IMR-90 (cell line): ENCODE results near the gene SEMA4B. TPM values are rescaled to one million over a fixed set of nuclear protein-coding genes. Genes with fewer than 3 reads are reported as not detected.

Source experiments
- ATAC-seq: fragments of 200-7000 bp; cut with Tn5 transposase; 2 replicates; pipeline ENCODE4 v1.9.1; 2020; ENCODE audit warnings: low read depth, mild to moderate bottlenecking, moderate library complexity
- BruUV-seq: library from RNA; stranded (reverse); fragments of 400-500 nt; replicated peaks from 2 replicates; lab custom pipeline; 2021; lab: Mats Ljungman, UMichigan
- CTCF ChIA-PET: fragments of 300-600 bp; formaldehyde crosslinking; extraction: SDS; loops from one replicate; lab custom pipeline; 2021; ENCODE audit warnings: antibody characterized with exemption; lab: Yijun Ruan, JAX
- POLR2A ChIA-PET: fragments of 300-600 bp; sonication (Branson Sonifier 250); formaldehyde crosslinking; loops from one replicate; lab custom pipeline; 2022; ENCODE audit warnings: antibody characterized with exemption; ENCODE audit not compliant: unreplicated experiment; lab: Charles Lee
- DNase-seq: peaks from one replicate; pipeline ENCODE4 v3.0.0; 2013
- H2AFZ ChIP-seq: replicated peaks from 2 replicates; pipeline ENCODE3; 2013; ENCODE audit warnings: low read length, mild to moderate bottlenecking; ENCODE audit not compliant: poor library complexity
- H2AK5ac ChIP-seq: 2 replicates; pipeline ENCODE4 v1.6.1; 2013; ENCODE audit warnings: low read depth, low read length, inconsistent platforms
- H2AK9ac ChIP-seq: replicated peaks from 2 replicates; pipeline ENCODE3; 2013; ENCODE audit warnings: mild to moderate bottlenecking, low read depth, low read length, moderate library complexity; ENCODE audit not compliant: poor library complexity
- H2BK120ac ChIP-seq: 2 replicates; pipeline ENCODE4 v1.6.1; 2013; ENCODE audit warnings: low read depth, low read length, inconsistent platforms
- H2BK15ac ChIP-seq: 3 replicates; pipeline ENCODE4 v1.6.1; 2013; ENCODE audit warnings: low read depth, low read length, inconsistent platforms
- H2BK20ac ChIP-seq: 2 replicates; pipeline ENCODE4 v1.6.1; 2013; ENCODE audit warnings: low read depth, mild to moderate bottlenecking, inconsistent platforms, low read length, moderate library complexity
- H2BK5ac ChIP-seq: 2 replicates; pipeline ENCODE4 v1.6.1; 2013; ENCODE audit warnings: mild to moderate bottlenecking, low read depth, low read length, inconsistent platforms; ENCODE audit not compliant: poor library complexity, severe bottlenecking
- H3K14ac ChIP-seq: replicated peaks from 2 replicates; pipeline ENCODE4 v1.6.1; 2013; ENCODE audit warnings: low read depth, low read length, inconsistent platforms
- H3K18ac ChIP-seq: 2 replicates; pipeline ENCODE4 v1.6.1; 2013; ENCODE audit warnings: low read depth, low read length, control low read depth
- H3K23ac ChIP-seq: 2 replicates; pipeline ENCODE4 v1.6.1; 2013; ENCODE audit warnings: low read depth, low read length, inconsistent platforms
- H3K27ac ChIP-seq: 2 replicates; pipeline ENCODE4 v1.5.1; 2013; ENCODE audit warnings: mild to moderate bottlenecking, control low read depth, low read length; ENCODE audit not compliant: insufficient read depth
- H3K27me3 ChIP-seq: 2 replicates; pipeline ENCODE4 v1.6.1; 2013; ENCODE audit warnings: low read length; ENCODE audit not compliant: control insufficient read depth, insufficient read depth
- H3K36me3 ChIP-seq: 2 replicates; pipeline ENCODE4 v1.6.1; 2013; ENCODE audit warnings: low read length, mixed read lengths; ENCODE audit not compliant: control insufficient read depth, insufficient read depth
- H3K4ac ChIP-seq: 2 replicates; pipeline ENCODE4 v1.6.1; 2013; ENCODE audit warnings: low read depth, low read length, inconsistent platforms
- H3K4me1 ChIP-seq: 2 replicates; pipeline ENCODE4 v1.6.1; 2013; ENCODE audit warnings: low read length, mixed read lengths; ENCODE audit not compliant: control insufficient read depth, insufficient read depth
- H3K4me2 ChIP-seq: 2 replicates; pipeline ENCODE4 v1.6.1; 2013; ENCODE audit warnings: low read depth, mild to moderate bottlenecking, control low read depth, low read length, moderate library complexity
- H3K4me3 ChIP-seq: 2 replicates; pipeline ENCODE4 v1.5.1; 2013; ENCODE audit warnings: low read depth, mild to moderate bottlenecking, control low read depth, low read length, moderate library complexity; ENCODE audit not compliant: insufficient read depth
- H3K56ac ChIP-seq: 2 replicates; pipeline ENCODE4 v1.6.1; 2013; ENCODE audit warnings: low read length, inconsistent platforms; ENCODE audit not compliant: insufficient read depth; ENCODE audit errors: extremely low read depth
- H3K79me1 ChIP-seq, 2 experiments: 2 replicates each; pipeline ENCODE4 v1.6.1; 2013; ENCODE audit warnings: low read length in 2 of 2, inconsistent platforms in 1 of 2, low read depth in 1 of 2
- H3K9ac ChIP-seq: 2 replicates; pipeline ENCODE4 v1.6.1; 2013; ENCODE audit warnings: low read depth, low read length, control low read depth
- H3K9me1 ChIP-seq: 2 replicates; pipeline ENCODE4 v1.6.1; 2013; ENCODE audit warnings: low read length, inconsistent platforms; ENCODE audit not compliant: insufficient read depth
- H3K9me3 ChIP-seq: 2 replicates; pipeline ENCODE4 v1.6.1; 2013; ENCODE audit warnings: low read length; ENCODE audit not compliant: control insufficient read depth, insufficient read depth
- H4K20me1 ChIP-seq: 2 replicates; pipeline ENCODE4 v1.6.1; 2013; ENCODE audit warnings: low read length, inconsistent platforms; ENCODE audit not compliant: insufficient read depth
- H4K5ac ChIP-seq: 2 replicates; pipeline ENCODE4 v1.6.1; 2013; ENCODE audit warnings: mild to moderate bottlenecking, low read depth, low read length, control low read depth
- H4K8ac ChIP-seq, 2 experiments: 2 replicates each; pipeline ENCODE4 v1.6.1; 2013; ENCODE audit warnings: low read depth in 2 of 2, low read length in 2 of 2, control low read depth in 1 of 2, inconsistent platforms in 1 of 2
- H4K91ac ChIP-seq: 2 replicates; pipeline ENCODE4 v1.6.1; 2013; ENCODE audit warnings: low read depth, low read length, inconsistent platforms; ENCODE audit not compliant: insufficient read depth
- BHLHE40 ChIP-seq: fragments of 150-350 bp; IDR thresholded peaks from 2 replicates; pipeline ENCODE4 v1.6.1; 2016; ENCODE audit warnings: mild to moderate bottlenecking, low read depth, low read length
- CEBPB ChIP-seq: IDR thresholded peaks from 2 replicates; pipeline ENCODE4 v1.6.1; 2012; ENCODE audit warnings: low read depth, low read length, improper control_type of control experiment
- FOS ChIP-seq: fragments of 150-350 bp; IDR thresholded peaks from 2 replicates; pipeline ENCODE4 v1.6.1; 2016; ENCODE audit warnings: low read depth, low read length
- MXI1 ChIP-seq: IDR thresholded peaks from 2 replicates; pipeline ENCODE4 v1.6.1; 2012; ENCODE audit warnings: low read depth, mild to moderate bottlenecking, low read length, moderate library complexity, borderline replicate concordance
- NFE2L2 ChIP-seq: fragments of 150-350 bp; IDR thresholded peaks from 2 replicates; pipeline ENCODE4 v1.6.1; 2016; ENCODE audit warnings: low read depth, mild to moderate bottlenecking, low read length
- WGBS, 2 experiments: methylation state at CpG; one replicate each; pipeline versions ENCODE4 v1.1.5 to v1.1.7; 2013; ENCODE audit warnings: missing lambda C conversion rate in 2 of 2; ENCODE audit not compliant: insufficient read length in 1 of 2; ENCODE audit errors: extremely low coverage in 2 of 2; 5-methylcytosine and 5-hydroxymethylcytosine counted together
- dilution Hi-C: fragments of 300-500 bp; cut with HindIII; formaldehyde crosslinking; loops from one replicate; pipeline ENCODE4 v1.14.3; 2018; ENCODE audit warnings: low sequenced_read_pairs; ENCODE audit not compliant: unreplicated experiment
- in situ Hi-C: fragments of 300-500 bp; cut with MboI; formaldehyde crosslinking; loops from 3 replicates; pipeline ENCODE4 v1.14.3; 2019; ENCODE audit warnings: low sequenced_read_pairs, inconsistent platforms, mixed read lengths
- intact Hi-C: fragments of 100-400 bp; cut with micrococcal nuclease; formaldehyde crosslinking; loops from 2 replicates; pipeline ENCODE4 v1.10.0; 2022
- polyA plus RNA-seq, 3 experiments: library from polyadenylated mRNA; depleted of rRNA; stranded (reverse); fragments of >200 nt; gene quantifications; 2 replicates each; pipeline ENCODE4 v1.2.3, GENCODE V29; 2012; ENCODE audit warnings: low replicate concordance in 1 of 3
- total RNA-seq: library from RNA; depleted of rRNA; stranded (reverse); fragments of >200 nt; gene quantifications from 2 replicates; pipeline ENCODE4 v1.2.3, GENCODE V29; 2012
- TF ChIP-seq, protein P1 (sequence below): fragments of 150-350 bp; IDR thresholded peaks from 2 replicates; pipeline ENCODE4 v1.6.1; 2016; ENCODE audit warnings: low read depth, mild to moderate bottlenecking, low read length, moderate library complexity, borderline replicate concordance

SEMA4B gene
- total and polyA plus RNA-seq, 2 of the 4 experiments (the other 2 are of a cell fraction): 5.0 to 22.5 TPM

DNA sequence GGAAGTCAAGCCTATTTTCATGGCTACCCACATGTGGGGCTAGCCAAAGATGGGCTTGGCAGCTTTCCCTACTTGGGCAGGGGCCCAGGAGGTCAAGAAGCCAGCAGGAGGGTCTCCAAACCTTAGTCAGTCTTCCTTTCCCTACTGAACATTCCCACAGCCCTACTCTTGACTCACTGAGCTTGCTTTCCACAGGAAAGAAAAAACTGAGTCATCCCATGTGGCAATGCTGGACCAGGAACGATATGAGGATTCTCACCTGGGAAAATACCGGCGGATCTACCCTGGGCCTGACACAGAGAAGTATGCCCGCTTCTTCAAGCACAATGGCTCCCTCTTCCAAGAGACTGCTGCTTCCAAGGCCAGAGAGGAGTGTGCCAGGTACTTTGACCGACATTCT is 60.7 kb downstream of the SEMA4B start:
- TF ChIP-seq FOS: 0 out of 2 replicates have a peak, but pooled peaks have one; percentile 18
- TF ChIP-seq CEBPB: peak; percentile 78
- TF ChIP-seq, protein P1, sequence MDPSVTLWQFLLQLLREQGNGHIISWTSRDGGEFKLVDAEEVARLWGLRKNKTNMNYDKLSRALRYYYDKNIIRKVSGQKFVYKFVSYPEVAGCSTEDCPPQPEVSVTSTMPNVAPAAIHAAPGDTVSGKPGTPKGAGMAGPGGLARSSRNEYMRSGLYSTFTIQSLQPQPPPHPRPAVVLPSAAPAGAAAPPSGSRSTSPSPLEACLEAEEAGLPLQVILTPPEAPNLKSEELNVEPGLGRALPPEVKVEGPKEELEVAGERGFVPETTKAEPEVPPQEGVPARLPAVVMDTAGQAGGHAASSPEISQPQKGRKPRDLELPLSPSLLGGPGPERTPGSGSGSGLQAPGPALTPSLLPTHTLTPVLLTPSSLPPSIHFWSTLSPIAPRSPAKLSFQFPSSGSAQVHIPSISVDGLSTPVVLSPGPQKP: no peak
- TF ChIP-seq NFE2L2: peak; percentile 28; the same call in 1 of the 2 replicates
- no peak for TF ChIP-seq MXI1
- no peak for TF ChIP-seq BHLHE40
- Histone ChIP-seq H3K9me3 (no peaks in the 10 kb centered on the region), H4K20me1 (peaks cover under 1% of the 10 kb centered on the region; the same call in 1 of the 2 replicates), H3K18ac (no peak overlapping the region), H3K9ac (no peak overlapping the region), H2AFZ (no peak overlapping the region), H2BK120ac (no peak overlapping the region), H3K4me1 (peaks cover 4% of the 10 kb centered on the region), H3K4ac (no peak overlapping the region), H3K4me2 (no peak overlapping the region), H4K91ac (no peak overlapping the region), H2AK9ac (no peak overlapping the region), H3K14ac (no peak overlapping the region), H3K27ac (no peak overlapping the region), H3K4me3 (no peak overlapping the region), H2AK5ac (no peak overlapping the region), H3K9me1 (peaks cover 8% of the 10 kb centered on the region), H4K8ac (no peak overlapping the region), H3K56ac (no peak overlapping the region), H2BK20ac (no peak overlapping the region), H3K36me3 (no peaks in the 10 kb centered on the region), H4K5ac (no peak overlapping the region), H3K79me1 (peaks cover 12 to 24% of the 10 kb centered on the region in 2 experiments), H3K23ac (no peak overlapping the region), H3K27me3 (no peaks in the 10 kb centered on the region), H2BK15ac (no peak overlapping the region), H2BK5ac (no peak overlapping the region)
- ChIA-PET POLR2A (no interaction called here), CTCF (no interaction called here)
- no TSS peak for BruUV-seq
- intact Hi-C loops: no loop called here
- WGBS, 2 experiments: no CpG with 5 or more reads among the region's 5 CpGs
- ATAC-seq (no peak), DNase-seq (peak; percentile 71)
- dilution Hi-C loops: no loop called here
- in situ Hi-C loops: no loop called here
